Naive B cell (primary cell): ENCODE data around the gene GGTA1. TPM values are rescaled to one million over a fixed set of nuclear protein-coding genes. Genes with fewer than 3 reads are reported as not detected.
"Not testable (repeated sequence)": the region's sequence is repeated elsewhere in the genome, so short reads cannot be mapped to it uniquely, and the experiment has no call there.

Source experiments
- ATAC-seq, 2 donors: fragments of 150-1000 bp; cut with Tn5 transposase; 2 replicates each; pipeline ENCODE4 v1.10.0; 2021; ENCODE audit warnings: low read depth in 2 of 2, mild to moderate bottlenecking in 2 of 2, moderate library complexity in 2 of 2
- DNase-seq: peaks from one replicate; pipeline ENCODE4 v3.0.0; 2022
- H3K27ac Mint-ChIP-seq, 6 donors: one replicate each; pipeline ENCODE4 v1.8.0; 2020 to 2022; ENCODE audit warnings: mild to moderate bottlenecking in 6 of 6, mixed read lengths in 6 of 6, moderate library complexity in 5 of 6, inconsistent platforms in 2 of 6
- H3K27me3 Mint-ChIP-seq, 3 donors: one replicate each; pipeline ENCODE4 v1.8.0; 2021 to 2022; ENCODE audit warnings: mixed read lengths in 3 of 3, mild to moderate bottlenecking in 1 of 3
- H3K36me3 Mint-ChIP-seq, 2 donors: one replicate each; pipeline ENCODE4 v1.8.0; 2020 to 2022; ENCODE audit warnings: mixed read lengths in 2 of 2, inconsistent platforms in 1 of 2, mild to moderate bottlenecking in 1 of 2
- H3K4me1 Mint-ChIP-seq, 3 donors: one replicate each; pipeline ENCODE4 v1.8.0; 2020 to 2022; ENCODE audit warnings: mixed read lengths in 3 of 3, inconsistent platforms in 1 of 3, mild to moderate bottlenecking in 1 of 3, moderate library complexity in 1 of 3
- H3K4me3 Mint-ChIP-seq, 8 donors: one replicate each; pipeline ENCODE4 v1.8.0; 2020 to 2022; ENCODE audit warnings: mild to moderate bottlenecking in 8 of 8, mixed read lengths in 8 of 8, moderate library complexity in 8 of 8, inconsistent platforms in 2 of 8
- H3K9me3 Mint-ChIP-seq, 7 donors: one replicate each; pipeline ENCODE4 v1.8.0; 2020 to 2022; ENCODE audit warnings: mixed read lengths in 7 of 7, mild to moderate bottlenecking in 5 of 7, inconsistent platforms in 2 of 7, moderate library complexity in 1 of 7
- polyA plus RNA-seq, 6 donors: library from polyadenylated mRNA; unstranded; fragments of 300-500 nt; fragmentation: Illumina TruSeq; gene quantifications; one replicate each; pipeline ENCODE4 v1.2.3, GENCODE V29; 2021; ENCODE audit warnings: low read depth in 6 of 6

Gene GGTA1
- polyA plus RNA-seq, 6 donors from 2014 or later, result 0.22 to 1.5 (median 0.64) TPM; not detected in 1

GRCh38 chr9:121519688-121520087 lies 20.0 kb upstream of the GGTA1 start:
- Mint-ChIP-seq H3K27ac (peak overlapping the region in 1 of 6 donors; percentile 85), H3K9me3 (peaks cover 4 to 16% (median 9%) of the 10 kb centered on the region in 7 donors), H3K27me3 (peaks cover 3 to 29% (median 19%) of the 10 kb centered on the region in 3 donors), H3K36me3 (peaks cover 8 to 18% of the 10 kb centered on the region in 2 donors)
- not testable (repeated sequence) for H3K4me1 Mint-ChIP-seq, ATAC-seq, DNase-seq, H3K4me3 Mint-ChIP-seq

GRCh38 chr9:121518634-121519033 lies 19.0 kb upstream of the GGTA1 start:
- Mint-ChIP-seq H3K27ac (no peak overlapping the region), H3K36me3 (peaks cover 10 to 21% of the 10 kb centered on the region in 2 donors), H3K4me1 (peaks cover 0 to 1% (median 0%) of the 10 kb centered on the region in 3 donors), H3K4me3 (no peak overlapping the region), H3K27me3 (peaks cover 5 to 29% (median 19%) of the 10 kb centered on the region in 3 donors), H3K9me3 (peaks cover 4 to 18% (median 9%) of the 10 kb centered on the region in 7 donors)
- no peak for ATAC-seq
- DNase-seq, result no peak

- H3K4me1 Mint-ChIP-seq, H3K4me3 Mint-ChIP-seq, ATAC-seq, DNase-seq: not testable (repeated sequence)
- Mint-ChIP-seq H3K9me3 (peaks cover 0 to 22% (median 11%) of the 10 kb centered on the region in 7 donors), H3K36me3 (peaks cover 11 to 22% of the 10 kb centered on the region in 2 donors), H3K27ac (peak overlapping the region in 1 of 6 donors; percentile 68), H3K27me3 (peaks cover 14 to 19% (median 16%) of the 10 kb centered on the region in 3 donors)
These were observed 13.5 kb upstream of the GGTA1 start for GRCh38 chr9:121513166-121513565.

GRCh38 chr9:121510766-121511550 lies 11.3 kb upstream of the GGTA1 start:
- H3K27ac Mint-ChIP-seq, result no peak overlapping the region
- H3K4me3 Mint-ChIP-seq, result no peak overlapping the region
- peaks cover 3 to 23% (median 16%) of the 10 kb centered on the region in 3 donors for H3K27me3 Mint-ChIP-seq
- DNase-seq (no peak), ATAC-seq (no peak)
- peaks cover 5 to 25% (median 15%) of the 10 kb centered on the region in 7 donors for H3K9me3 Mint-ChIP-seq
- H3K36me3 Mint-ChIP-seq, result peaks cover 11 to 25% of the 10 kb centered on the region in 2 donors
- H3K4me1 Mint-ChIP-seq, result peaks cover 0 to 9% (median 4%) of the 10 kb centered on the region in 3 donors

GRCh38 chr9:121509180-121509579 lies 9.5 kb upstream of the GGTA1 start:
- Mint-ChIP-seq H3K4me3 (no peak overlapping the region), H3K4me1 (peaks cover 0 to 9% (median 4%) of the 10 kb centered on the region in 3 donors), H3K36me3 (peaks cover 4 to 16% of the 10 kb centered on the region in 2 donors), H3K9me3 (peaks cover 5 to 19% (median 11%) of the 10 kb centered on the region in 7 donors), H3K27ac (no peak overlapping the region), H3K27me3 (peaks cover 11 to 33% (median 13%) of the 10 kb centered on the region in 3 donors)
- DNase-seq, result no peak
- ATAC-seq, result no peak

GRCh38 chr9:121508415-121508814 lies 8.8 kb upstream of the GGTA1 start:
- ATAC-seq (no peak), DNase-seq (no peak)
- peaks cover 0 to 10% (median 4%) of the 10 kb centered on the region in 3 donors for H3K4me1 Mint-ChIP-seq
- peaks cover 4 to 22% of the 10 kb centered on the region in 2 donors for H3K36me3 Mint-ChIP-seq
- peaks cover 5 to 18% (median 10%) of the 10 kb centered on the region in 7 donors for H3K9me3 Mint-ChIP-seq
- peaks cover 16 to 37% (median 20%) of the 10 kb centered on the region in 3 donors for H3K27me3 Mint-ChIP-seq
- no peak overlapping the region for H3K4me3 Mint-ChIP-seq
- no peak overlapping the region for H3K27ac Mint-ChIP-seq

GRCh38 chr9:121505903-121506735 lies 6.5 kb upstream of the GGTA1 start:
- H3K27me3 Mint-ChIP-seq, result peaks cover 20 to 38% (median 32%) of the 10 kb centered on the region in 3 donors
- peaks cover 5 to 18% (median 9%) of the 10 kb centered on the region in 7 donors for H3K9me3 Mint-ChIP-seq
- DNase-seq, result no peak
- H3K27ac Mint-ChIP-seq, result peak overlapping the region in 2 of 6 donors; percentile 5 to 80
- H3K36me3 Mint-ChIP-seq, result peaks cover 0 to 21% of the 10 kb centered on the region in 2 donors
- ATAC-seq, result no peak
- peak overlapping the region in 1 of 8 donors; percentile 43 for H3K4me3 Mint-ChIP-seq
- peaks cover 0 to 5% (median 0%) of the 10 kb centered on the region in 3 donors for H3K4me1 Mint-ChIP-seq

GRCh38 chr9:121503444-121503843 lies 3.8 kb upstream of the GGTA1 start:
- Mint-ChIP-seq H3K27me3 (peaks cover 33 to 56% (median 42%) of the 10 kb centered on the region in 3 donors), H3K27ac (no peak overlapping the region), H3K4me3 (peak overlapping the region in 3 of 8 donors; percentile 7 to 29 (median 18)), H3K9me3 (peaks cover 5 to 11% (median 6%) of the 10 kb centered on the region in 7 donors), H3K36me3 (peaks cover 0 to 21% of the 10 kb centered on the region in 2 donors), H3K4me1 (peaks cover 14 to 20% (median 18%) of the 10 kb centered on the region in 3 donors)
- no peak for DNase-seq
- no peak for ATAC-seq

- DNase-seq, result no peak
- ATAC-seq, result no peak
- Mint-ChIP-seq H3K4me1 (peaks cover 27 to 38% (median 36%) of the 10 kb centered on the region in 3 donors), H3K27ac (peak overlapping the region in 2 of 6 donors; percentile 8 to 79), H3K36me3 (peaks cover 13 to 21% of the 10 kb centered on the region in 2 donors), H3K9me3 (peaks cover 1 to 7% (median 4%) of the 10 kb centered on the region in 7 donors), H3K4me3 (peak overlapping the region; percentile 77 to 95 (median 85)), H3K27me3 (peaks cover 38 to 51% (median 40%) of the 10 kb centered on the region in 3 donors)
These were observed 478 bp upstream of the GGTA1 start for GRCh38 chr9:121500165-121500478.

GRCh38 chr9:121499177-121499426 lies 542 bp downstream of the GGTA1 start:
- ATAC-seq, result no peak

GRCh38 chr9:121498487-121499176 lies 1.0 kb downstream of the GGTA1 start:
- Mint-ChIP-seq H3K9me3 (peaks cover 1 to 7% (median 5%) of the 10 kb centered on the region in 7 donors), H3K27ac (peak overlapping the region in 4 of 6 donors; percentile 12 to 94 (median 43)), H3K4me1 (peaks cover 36 to 49% (median 47%) of the 10 kb centered on the region in 3 donors), H3K27me3 (peaks cover 31 to 51% (median 37%) of the 10 kb centered on the region in 3 donors), H3K4me3 (peak overlapping the region; percentile 84 to 95 (median 90)), H3K36me3 (peaks cover 17 to 19% of the 10 kb centered on the region in 2 donors)
- peak; percentile 13 to 15 for ATAC-seq
- DNase-seq, result peak; percentile 9

More at GRCh38 chr9:121499177-121499426, 542 bp downstream of the GGTA1 start:
- Mint-ChIP-seq H3K27ac (peak overlapping the region in 2 of 6 donors; percentile 34 to 52), H3K4me1 (peaks cover 32 to 44% (median 44%) of the 10 kb centered on the region in 3 donors), H3K36me3 (peaks cover 17 to 21% of the 10 kb centered on the region in 2 donors), H3K4me3 (peak overlapping the region; percentile 84 to 95 (median 90)), H3K9me3 (peaks cover 1 to 7% (median 4%) of the 10 kb centered on the region in 7 donors), H3K27me3 (peaks cover 35 to 51% (median 40%) of the 10 kb centered on the region in 3 donors)
- DNase-seq, result peak; percentile 12

GRCh38 chr9:121498150-121498486 lies 1.5 kb downstream of the GGTA1 start:
- Mint-ChIP-seq H3K4me1 (peaks cover 36 to 51% (median 49%) of the 10 kb centered on the region in 3 donors), H3K4me3 (peak overlapping the region; percentile 84 to 95 (median 90)), H3K36me3 (peaks cover 13 to 19% of the 10 kb centered on the region in 2 donors), H3K27ac (peak overlapping the region in 3 of 6 donors; percentile 12 to 94 (median 48)), H3K27me3 (peaks cover 26 to 46% (median 35%) of the 10 kb centered on the region in 3 donors), H3K9me3 (peaks cover 1 to 7% (median 5%) of the 10 kb centered on the region in 7 donors)
- DNase-seq, result peak; percentile 68
- ATAC-seq, result peak; percentile 73 to 77
